Peyer's patch (tissue), 4 donors: Measurements from ENCODE around the gene CYP4F22.

Source experiments
- CTCF ChIP-seq, 6 experiments: fragments of 450-650 bp in 4 of 6; fragments of 200-600 bp in 2 of 6; sonication (generic) in 1 of 6; IDR thresholded peaks; one replicate each; pipeline ENCODE4 v1.5.1; 2017 to 2019; ENCODE audit warnings: antibody characterized with exemption in 6 of 6, mild to moderate bottlenecking in 3 of 6, moderate library complexity in 1 of 6
- POLR2A ChIP-seq, 2 donors: fragments of 450-650 bp; IDR thresholded peaks; one replicate each; pipeline ENCODE4 v1.5.1; 2017; ENCODE audit warnings: antibody characterized with exemption in 2 of 2, mild to moderate bottlenecking in 2 of 2, moderate library complexity in 2 of 2

GRCh38 chr19:15595069-15595468, 86.7 kb downstream of the CYP4F22 start:
- TF ChIP-seq POLR2A (IDR thresholded peaks at IDR 0.05) (no peak), CTCF (IDR thresholded peaks at IDR 0.05) (no peak)
